BE2C (cell line): ENCODE measurements around the gene DSG2.

Source experiments
- DNase-seq: peaks from one replicate; pipeline ENCODE4 v3.0.0-alpha.2; 2020
- H3K27me3 ChIP-seq: fragments of 250-450 bp; sonication (Bioruptor Pico); 2 replicates; pipeline ENCODE4 v1.5.1; 2020; ENCODE audit warnings: mild to moderate bottlenecking
- H3K36me3 ChIP-seq: fragments of 250-450 bp; sonication (Bioruptor Pico); 2 replicates; pipeline ENCODE4 v1.5.1; 2020; ENCODE audit warnings: mild to moderate bottlenecking
- H3K4me1 ChIP-seq: fragments of 250-450 bp; sonication (Bioruptor Pico); 2 replicates; pipeline ENCODE4 v1.5.1; 2020
- H3K4me3 ChIP-seq: 2 replicates; pipeline ENCODE4 v1.5.1; 2011; ENCODE audit warnings: low read depth, low read length
- H3K9me3 ChIP-seq: fragments of 250-450 bp; sonication (Bioruptor Pico); 2 replicates; pipeline ENCODE4 v1.5.1; 2020
- TF ChIP-seq, protein P1 (sequence below): IDR thresholded peaks from 2 replicates; pipeline ENCODE4 v1.5.1; 2012; ENCODE audit warnings: mild to moderate bottlenecking, low read depth, low read length

Gene DSG2

DNA sequence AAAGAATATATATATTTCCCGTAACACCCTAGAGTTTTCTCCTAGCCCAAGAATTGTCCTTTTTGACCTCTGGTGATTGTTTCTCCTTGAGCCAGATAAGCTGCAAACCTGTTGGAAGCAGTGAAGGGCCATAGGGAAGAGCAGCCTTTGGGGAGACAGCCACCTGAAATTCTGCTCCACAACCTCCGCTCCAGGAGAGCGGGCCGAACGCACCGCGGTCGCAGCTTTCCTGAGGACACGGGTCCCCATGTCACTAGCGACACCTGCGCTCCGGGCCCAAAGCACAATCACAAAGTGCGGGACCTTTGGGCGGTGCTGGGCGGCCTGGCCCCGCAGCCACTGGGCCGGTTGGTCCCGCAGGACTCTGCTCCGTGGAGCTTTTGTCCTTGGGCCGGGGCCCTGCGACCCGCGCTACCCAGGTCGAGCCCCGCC is 557 bp upstream of the DSG2 start:
- Histone ChIP-seq H3K27me3 (peaks cover 16% of the 10 kb centered on the region), H3K4me3 (no peak overlapping the region), H3K9me3 (no peaks in the 10 kb centered on the region), H3K36me3 (no peaks in the 10 kb centered on the region), H3K4me1 (no peaks in the 10 kb centered on the region)
- TF ChIP-seq, protein P1, sequence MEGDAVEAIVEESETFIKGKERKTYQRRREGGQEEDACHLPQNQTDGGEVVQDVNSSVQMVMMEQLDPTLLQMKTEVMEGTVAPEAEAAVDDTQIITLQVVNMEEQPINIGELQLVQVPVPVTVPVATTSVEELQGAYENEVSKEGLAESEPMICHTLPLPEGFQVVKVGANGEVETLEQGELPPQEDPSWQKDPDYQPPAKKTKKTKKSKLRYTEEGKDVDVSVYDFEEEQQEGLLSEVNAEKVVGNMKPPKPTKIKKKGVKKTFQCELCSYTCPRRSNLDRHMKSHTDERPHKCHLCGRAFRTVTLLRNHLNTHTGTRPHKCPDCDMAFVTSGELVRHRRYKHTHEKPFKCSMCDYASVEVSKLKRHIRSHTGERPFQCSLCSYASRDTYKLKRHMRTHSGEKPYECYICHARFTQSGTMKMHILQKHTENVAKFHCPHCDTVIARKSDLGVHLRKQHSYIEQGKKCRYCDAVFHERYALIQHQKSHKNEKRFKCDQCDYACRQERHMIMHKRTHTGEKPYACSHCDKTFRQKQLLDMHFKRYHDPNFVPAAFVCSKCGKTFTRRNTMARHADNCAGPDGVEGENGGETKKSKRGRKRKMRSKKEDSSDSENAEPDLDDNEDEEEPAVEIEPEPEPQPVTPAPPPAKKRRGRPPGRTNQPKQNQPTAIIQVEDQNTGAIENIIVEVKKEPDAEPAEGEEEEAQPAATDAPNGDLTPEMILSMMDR, result no peak
- DNase-seq, result no peak

DNA sequence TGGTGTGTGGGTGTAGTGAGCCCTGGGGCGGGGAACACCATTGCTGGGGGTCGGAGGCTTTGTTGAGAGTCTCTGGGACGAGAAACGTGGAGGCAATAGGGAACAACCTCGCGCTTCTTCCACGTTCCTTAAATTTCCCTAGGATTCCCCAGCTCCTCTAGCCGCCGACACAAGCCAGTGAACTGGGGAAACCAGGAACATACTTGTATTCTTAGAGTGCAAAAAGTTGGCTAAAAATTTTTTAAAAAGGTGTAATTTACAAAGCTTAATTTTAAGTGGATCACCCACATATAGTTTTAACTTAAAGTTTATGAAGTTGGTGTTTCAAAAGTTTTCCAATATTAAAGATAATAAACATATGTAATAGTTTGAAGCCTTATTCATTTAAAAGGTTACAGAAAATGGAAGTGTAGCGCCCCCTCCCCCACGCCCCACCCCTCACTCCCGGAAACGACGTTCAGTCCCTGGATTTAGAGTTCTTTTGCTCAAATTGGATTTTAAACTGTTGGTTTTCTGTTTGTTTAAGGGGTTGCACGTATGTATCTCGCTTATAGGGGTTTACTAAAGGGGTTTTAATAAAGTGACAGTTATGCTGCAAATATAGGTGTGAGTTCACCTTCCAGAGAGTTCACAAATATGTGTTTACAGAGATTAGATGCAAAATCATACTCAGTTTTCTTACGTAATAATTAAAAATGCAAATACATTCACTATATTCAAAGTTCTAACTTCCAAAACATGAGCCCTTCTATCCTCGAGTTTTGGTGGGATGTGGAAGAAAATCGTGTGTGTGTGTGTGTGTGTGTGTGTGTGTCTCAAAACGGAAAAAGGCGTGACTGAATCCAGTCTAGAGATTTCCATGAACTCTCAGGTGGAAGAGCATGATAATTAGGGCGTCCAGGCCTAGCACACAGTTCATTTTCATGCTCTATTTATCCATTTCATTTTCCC is 872 bp downstream of the DSG2 start:
- Histone ChIP-seq H3K4me3 (peak overlapping the region; percentile 23; the same call in 1 of the 2 replicates), H3K27me3 (peaks cover 16% of the 10 kb centered on the region), H3K36me3 (no peaks in the 10 kb centered on the region), H3K9me3 (no peaks in the 10 kb centered on the region), H3K4me1 (no peaks in the 10 kb centered on the region)
- DNase-seq, result no peak
- TF ChIP-seq, protein P1, result no peak

DNA sequence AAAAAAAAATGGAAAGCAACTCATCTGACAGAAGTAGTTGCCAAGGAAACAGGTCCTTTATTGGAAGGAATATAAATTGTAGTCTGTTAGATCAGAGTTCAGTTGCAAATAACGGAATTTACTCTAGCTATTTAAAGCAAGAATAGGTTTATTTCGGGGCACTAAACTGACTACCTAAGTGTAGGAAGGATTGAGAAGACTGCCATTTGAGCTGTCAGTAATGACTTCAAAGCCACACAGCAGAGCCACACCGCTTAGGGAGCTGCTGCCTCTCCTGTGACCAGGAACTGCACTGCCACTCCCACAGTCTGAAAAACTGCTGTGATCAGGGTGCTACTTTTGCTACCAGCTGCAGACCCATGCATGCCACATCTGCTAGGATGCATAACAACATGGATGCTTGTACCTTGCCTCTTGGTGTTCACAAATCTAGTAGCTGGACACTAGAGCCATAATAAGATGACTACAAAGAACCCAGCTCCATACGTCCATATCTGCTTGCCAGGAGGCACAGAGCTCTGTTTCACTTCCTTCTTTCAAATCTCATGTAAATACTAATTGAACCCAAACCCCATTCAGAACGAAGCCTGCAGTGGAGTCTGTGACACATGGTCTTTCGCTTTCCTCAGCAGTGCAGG is 2.2 kb downstream of the DSG2 start:
- Histone ChIP-seq H3K4me1 (no peaks in the 10 kb centered on the region), H3K4me3 (no peak overlapping the region), H3K9me3 (no peaks in the 10 kb centered on the region), H3K36me3 (no peaks in the 10 kb centered on the region), H3K27me3 (peaks cover 16% of the 10 kb centered on the region)
- TF ChIP-seq, protein P1, result no peak
- no peak for DNase-seq

DNA sequence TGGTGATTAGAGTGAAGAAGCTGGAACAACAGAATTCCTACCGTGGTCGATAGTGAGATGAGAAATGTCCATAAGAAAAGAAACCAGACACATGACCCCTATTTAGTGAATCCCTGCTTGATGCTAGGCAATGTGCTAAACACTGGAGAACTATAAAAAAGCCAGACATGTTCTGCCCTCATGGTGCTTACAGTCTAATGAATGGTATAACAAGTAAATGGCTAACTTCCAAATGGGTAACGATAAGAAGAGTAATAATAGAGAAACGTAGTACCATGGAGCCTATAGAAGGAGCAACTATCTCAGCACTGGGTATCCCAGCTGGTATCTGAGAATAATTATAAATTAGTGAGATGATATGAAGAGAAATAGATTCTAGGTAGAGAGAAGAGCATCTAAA is 5.0 kb downstream of the DSG2 start:
- H3K9me3 ChIP-seq, result no peaks in the 10 kb centered on the region
- peaks cover 10% of the 10 kb centered on the region for H3K27me3 ChIP-seq
- no peak overlapping the region for H3K4me3 ChIP-seq
- TF ChIP-seq, protein P1, result no peak
- H3K36me3 ChIP-seq, result no peaks in the 10 kb centered on the region
- DNase-seq, result no peak
- H3K4me1 ChIP-seq, result no peaks in the 10 kb centered on the region

DNA sequence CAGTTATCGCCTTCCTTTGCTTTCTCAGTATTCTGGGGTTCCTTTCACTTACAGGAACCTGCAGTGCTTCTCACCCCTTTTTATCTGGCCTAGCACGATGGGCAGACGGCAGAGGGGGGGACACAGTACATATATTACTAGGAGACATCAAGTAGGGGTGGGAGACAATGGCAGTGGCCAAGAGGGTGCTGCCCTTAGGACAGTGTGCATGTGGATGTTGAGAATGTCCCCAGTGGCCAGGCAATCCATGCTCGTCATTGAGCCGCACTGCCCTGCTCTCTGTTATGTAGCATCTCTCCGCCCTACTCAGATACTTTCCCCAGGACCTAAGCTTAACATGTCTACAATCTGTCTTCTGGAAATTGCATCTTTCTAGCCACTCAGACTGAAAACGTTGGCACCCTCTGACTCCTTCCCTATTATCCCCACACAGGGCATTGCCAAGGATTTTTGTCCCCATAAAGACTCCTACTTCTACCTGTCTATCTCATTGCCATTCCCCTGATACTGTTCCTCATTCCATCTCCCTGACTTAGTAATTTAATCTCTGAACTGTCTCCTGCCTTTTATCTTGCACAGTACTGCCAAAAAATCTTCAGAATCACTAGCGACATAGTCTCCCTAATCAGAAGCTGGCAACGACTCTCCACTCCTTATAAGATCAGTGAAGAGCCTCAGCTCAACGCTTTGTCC is 6.6 kb downstream of the DSG2 start:
- peaks cover 4% of the 10 kb centered on the region; the same call in 1 of the 2 replicates for H3K27me3 ChIP-seq
- H3K4me1 ChIP-seq, result no peaks in the 10 kb centered on the region
- no peak for DNase-seq
- H3K4me3 ChIP-seq, result no peak overlapping the region
- no peaks in the 10 kb centered on the region for H3K9me3 ChIP-seq
- TF ChIP-seq, protein P1, result no peak
- H3K36me3 ChIP-seq, result no peaks in the 10 kb centered on the region
